GM12878 (cell line): ENCODE measurements around the gene PCDHAC1. TPM values are rescaled to one million over a fixed set of nuclear protein-coding genes. Genes with fewer than 3 reads are reported as not detected.

Experiments used
- ATAC-seq: fragments of 200-7000 bp; cut with Tn5 transposase; 3 replicates; pipeline ENCODE4 v1.9.1; 2020; ENCODE audit warnings: mild to moderate bottlenecking, moderate library complexity
- BruUV-seq: library from RNA; stranded (reverse); fragments of 400-500 nt; replicated peaks from 2 replicates; lab custom pipeline; 2021; lab: Mats Ljungman, UMichigan
- CTCF ChIA-PET: fragments of 300-600 bp; sonication (Branson Sonifier 250); formaldehyde crosslinking; extraction: SDS; loops from one replicate; lab custom pipeline; 2021; ENCODE audit warnings: inconsistent platforms; lab: Yijun Ruan, JAX
- POLR2A ChIA-PET: fragments of 350-600 bp; formaldehyde crosslinking; extraction: SDS; loops from one replicate; lab custom pipeline; 2021; ENCODE audit warnings: inconsistent platforms; lab: Charles Lee
- RAD21 ChIA-PET: fragments of 300-600 bp; sonication (Branson Sonifier 250); formaldehyde crosslinking; loops from one replicate; lab custom pipeline; 2023; ENCODE audit warnings: antibody characterized with exemption; ENCODE audit not compliant: unreplicated experiment; lab: Charles Lee
- SMC1A ChIA-PET: fragments of 300-600 bp; sonication (Branson Sonifier 250); formaldehyde crosslinking; loops from one replicate; lab custom pipeline; 2023; ENCODE audit not compliant: unreplicated experiment, uncharacterized antibody; lab: Charles Lee
- DNase-seq: peaks from one replicate; pipeline ENCODE4 v3.0.0-alpha.2; 2011; ENCODE audit warnings: low read depth, low spot score
- FAIRE-seq: peaks from 3 replicates; lab custom pipeline; 2011; peaks lifted over from hg19 to GRCh38; lab: Jason Lieb, UNC
- H2AFZ ChIP-seq: 2 replicates; pipeline ENCODE4 v1.6.0; 2011; ENCODE audit warnings: low read depth, low read length, control low read depth; ENCODE audit not compliant: control insufficient read depth
- H3K27ac ChIP-seq: 2 replicates; pipeline ENCODE4 v1.5.1; 2011; ENCODE audit warnings: control low read depth; ENCODE audit not compliant: control insufficient read depth, insufficient read depth
- H3K27me3 ChIP-seq, 2 experiments: replicated peaks in 1 of 2; 2 replicates each; pipeline versions ENCODE4 v1.6.0 to v1.6.1; 2011; ENCODE audit warnings: low read length in 1 of 2; ENCODE audit not compliant: control insufficient read depth in 2 of 2, insufficient read depth in 2 of 2
- H3K36me3 ChIP-seq, 2 experiments: 2 replicates each; pipeline ENCODE4 v1.5.1; 2011; ENCODE audit warnings: low read length in 1 of 2; ENCODE audit not compliant: control insufficient read depth in 2 of 2, insufficient read depth in 2 of 2
- H3K4me1 ChIP-seq: 2 replicates; pipeline ENCODE4 v1.6.1; 2011; ENCODE audit warnings: mild to moderate bottlenecking, low read length, moderate library complexity, mixed read lengths; ENCODE audit not compliant: control insufficient read depth, insufficient read depth
- H3K4me2 ChIP-seq: 2 replicates; pipeline ENCODE4 v1.6.0; 2011; ENCODE audit warnings: control low read depth; ENCODE audit not compliant: control insufficient read depth, insufficient read depth
- H3K4me3 ChIP-seq: fragments of 200-600 bp; sonication (generic); 2 replicates; pipeline ENCODE4 v1.5.1; 2016
- H3K79me2 ChIP-seq: 2 replicates; pipeline ENCODE4 v1.6.0; 2011; ENCODE audit warnings: low read length; ENCODE audit not compliant: control insufficient read depth, insufficient read depth
- H3K9ac ChIP-seq: 2 replicates; pipeline ENCODE4 v1.8.0; 2011; ENCODE audit warnings: low read length, control low read depth, mixed read lengths; ENCODE audit not compliant: control insufficient read depth, insufficient read depth
- H3K9me3 ChIP-seq: replicated peaks from 3 replicates; pipeline ENCODE4 v1.5.1; 2011; ENCODE audit warnings: mild to moderate bottlenecking, low read length; ENCODE audit not compliant: control insufficient read depth, insufficient read depth
- H4K20me1 ChIP-seq: 2 replicates; pipeline ENCODE4 v1.6.0; 2011; ENCODE audit not compliant: control insufficient read depth, insufficient read depth
- CBFB ChIP-seq: IDR thresholded peaks from 2 replicates; pipeline ENCODE4 v1.6.1; 2016; ENCODE audit warnings: antibody characterized with exemption, low read depth
- CHD2 ChIP-seq: IDR thresholded peaks from 2 replicates; pipeline ENCODE4 v1.6.1; 2011; ENCODE audit warnings: low read depth, low read length, improper control_type of control experiment, borderline replicate concordance
- ESRRA ChIP-seq: IDR thresholded peaks from 2 replicates; pipeline ENCODE4 v1.6.1; 2012; ENCODE audit warnings: mild to moderate bottlenecking, low read length, improper control_type of control experiment
- EZH2 ChIP-seq: IDR thresholded peaks from 2 replicates; pipeline ENCODE4 v1.6.1; 2012; ENCODE audit warnings: low read depth, mild to moderate bottlenecking, control low read depth, inconsistent platforms, low read length, borderline replicate concordance; ENCODE audit not compliant: control insufficient read depth
- FOXM1 ChIP-seq: IDR thresholded peaks from 2 replicates; pipeline ENCODE4 v1.6.1; 2012; ENCODE audit warnings: low read depth, mild to moderate bottlenecking, inconsistent platforms, low read length, moderate library complexity
- HCFC1 ChIP-seq: fragments of 150-350 bp; IDR thresholded peaks from 2 replicates; pipeline ENCODE4 v1.6.1; 2014; ENCODE audit warnings: low read length
- IRF4 ChIP-seq: IDR thresholded peaks from 2 replicates; pipeline ENCODE4 v1.6.1; 2011; ENCODE audit warnings: low read depth, low read length
- MYC ChIP-seq: IDR thresholded peaks from 2 replicates; pipeline ENCODE4 v1.6.1; 2011; ENCODE audit warnings: mild to moderate bottlenecking, low read length, moderate library complexity, inconsistent platforms; ENCODE audit not compliant: insufficient read depth, insufficient replicate concordance, insufficient read length, severe bottlenecking
- NR2C2 ChIP-seq: IDR thresholded peaks from 2 replicates; pipeline ENCODE4 v1.6.1; 2011; ENCODE audit warnings: borderline replicate concordance, low read depth; ENCODE audit not compliant: control insufficient read depth, insufficient read length
- NR2F1 ChIP-seq: fragments of 450-650 bp; conservative IDR thresholded peaks from 2 replicates; pipeline ENCODE4 v1.6.1; 2017; ENCODE audit warnings: mild to moderate bottlenecking
- PKNOX1 ChIP-seq: fragments of 450-650 bp; IDR thresholded peaks from 2 replicates; pipeline ENCODE4 v1.6.1; 2016; ENCODE audit warnings: mild to moderate bottlenecking
- POLR2AphosphoS2 ChIP-seq: IDR thresholded peaks from 2 replicates; pipeline ENCODE4 v1.6.1; 2011; ENCODE audit warnings: low read depth, mild to moderate bottlenecking, low read length, improper control_type of control experiment, moderate library complexity
- SMAD1 ChIP-seq: fragments of 450-650 bp; IDR thresholded peaks from 2 replicates; pipeline ENCODE4 v1.6.1; 2018; ENCODE audit warnings: mild to moderate bottlenecking, low read depth; ENCODE audit not compliant: partially characterized antibody
- SRF ChIP-seq, 2 experiments: IDR thresholded peaks; 2 replicates each; pipeline ENCODE4 v1.6.1; 2011; ENCODE audit warnings: low read depth in 2 of 2, low read length in 2 of 2, mild to moderate bottlenecking in 1 of 2, moderate library complexity in 1 of 2
- TCF12 ChIP-seq: IDR thresholded peaks from 2 replicates; pipeline ENCODE4 v1.6.1; 2011; ENCODE audit warnings: low read depth, mild to moderate bottlenecking, low read length
- WRNIP1 ChIP-seq: IDR thresholded peaks from 2 replicates; pipeline ENCODE4 v1.6.1; 2011; ENCODE audit warnings: low read depth, low read length, improper control_type of control experiment, borderline replicate concordance
- WGBS: methylation state at CpG from one replicate; pipeline ENCODE4 v1.1.6; 2016; ENCODE audit warnings: low lambda C conversion rate; ENCODE audit not compliant: insufficient replicate concordance, insufficient coverage; ENCODE audit errors: missing lambda C conversion rate; 5-methylcytosine and 5-hydroxymethylcytosine counted together
- in situ Hi-C: fragments of 300-500 bp; cut with MboI; formaldehyde crosslinking; loops from 9 replicates; pipeline ENCODE4 v1.14.3; 2018; ENCODE audit warnings: mixed read lengths
- intact Hi-C: fragments of 100-400 bp; cut with micrococcal nuclease; formaldehyde crosslinking; loops from one replicate; pipeline ENCODE4 v1.14.2; 2022; ENCODE audit not compliant: unreplicated experiment
- polyA plus RNA-seq, 11 experiments: library from polyadenylated mRNA; depleted of rRNA in 4 of 11; unstranded in 6 of 11; stranded (reverse) in 5 of 11; fragments of >200 nt; fragmentation: Nextera tagmentation in 4 of 11; fragmentation: Illumina TruSeq in 1 of 11; extraction: Ambion mirVana in 4 of 11; extraction: Trizol in 1 of 11; gene quantifications; 1 replicate in 1 of 11; 2 replicates in 10 of 11; pipeline versions ENCODE4 v1.2.1 to v1.2.3, GENCODE V29; 2011 to 2016; ENCODE audit warnings: inconsistent platforms in 2 of 11, missing spikeins in 2 of 11, low read depth in 1 of 11
- total RNA-seq, 4 experiments: library from RNA; depleted of rRNA in 3 of 4; stranded (reverse); fragments of >200 nt in 3 of 4; fragmentation: Illumina TruSeq in 1 of 4; extraction: Trizol in 1 of 4; gene quantifications; 2 replicates each; pipeline versions ENCODE4 v1.2.1 to v1.2.3, GENCODE V29; 2013 to 2021
- TF ChIP-seq, protein P1 (sequence below): fragments of 150-350 bp; IDR thresholded peaks from 2 replicates; pipeline ENCODE4 v1.6.1; 2016; ENCODE audit warnings: low read depth, low read length

Gene PCDHAC1
- total and polyA plus RNA-seq, 10 of the 15 experiments (the other 5 are each of a cell fraction or from before 2014, with no cell fraction given) = not detected

DNA sequence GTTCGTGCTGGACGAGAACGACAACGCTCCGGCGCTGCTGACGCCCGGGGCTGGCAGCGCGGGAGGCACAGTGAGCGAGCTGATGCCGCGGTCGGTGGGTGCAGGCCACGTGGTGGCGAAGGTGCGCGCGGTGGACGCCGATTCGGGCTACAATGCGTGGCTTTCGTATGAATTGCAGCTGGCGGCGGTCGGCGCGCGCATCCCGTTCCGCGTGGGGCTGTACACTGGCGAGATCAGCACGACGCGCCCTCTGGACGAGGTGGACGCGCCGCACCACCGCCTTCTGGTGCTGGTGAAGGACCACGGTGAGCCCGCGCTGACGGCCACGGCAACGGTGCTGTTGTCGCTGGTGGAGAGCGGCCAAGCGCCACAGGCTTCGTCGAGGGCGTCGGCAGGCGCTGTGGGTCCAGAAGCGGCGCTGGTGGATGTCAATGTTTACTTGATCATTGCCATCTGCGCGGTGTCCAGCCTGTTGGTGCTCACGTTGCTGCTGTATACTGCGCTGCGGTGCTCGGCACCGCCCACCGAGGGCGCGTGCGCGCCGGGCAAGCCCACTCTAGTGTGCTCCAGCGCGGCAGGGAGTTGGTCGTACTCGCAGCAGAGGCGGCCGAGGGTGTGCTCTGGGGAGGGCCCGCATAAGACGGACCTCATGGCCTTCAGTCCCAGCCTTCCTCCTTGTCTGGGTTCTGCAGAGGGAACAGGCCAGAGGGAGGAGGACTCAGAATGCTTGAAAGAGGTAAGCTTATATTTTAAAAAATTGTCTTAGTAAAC, 42.0 kb upstream of the PCDHAC1 start:
- Histone ChIP-seq H3K4me3 (no peak overlapping the region), H3K4me2 (no peak overlapping the region)
- TF ChIP-seq CBFB (no peak), PKNOX1 (no peak), WRNIP1 (no peak), IRF4 (no peak), SRF (IDR thresholded peaks at IDR 0.05; ENCODE audit: low read depth in 2 of 2, low read length in 2 of 2) (no peak), NR2F1 (no peak), CHD2 (no peak), TCF12 (no peak), NR2C2 (no peak), MYC (no peak), ESRRA (no peak), EZH2 (no peak), HCFC1 (no peak), FOXM1 (no peak), SMAD1 (no peak), POLR2AphosphoS2 (no peak)
- TF ChIP-seq, protein P1, sequence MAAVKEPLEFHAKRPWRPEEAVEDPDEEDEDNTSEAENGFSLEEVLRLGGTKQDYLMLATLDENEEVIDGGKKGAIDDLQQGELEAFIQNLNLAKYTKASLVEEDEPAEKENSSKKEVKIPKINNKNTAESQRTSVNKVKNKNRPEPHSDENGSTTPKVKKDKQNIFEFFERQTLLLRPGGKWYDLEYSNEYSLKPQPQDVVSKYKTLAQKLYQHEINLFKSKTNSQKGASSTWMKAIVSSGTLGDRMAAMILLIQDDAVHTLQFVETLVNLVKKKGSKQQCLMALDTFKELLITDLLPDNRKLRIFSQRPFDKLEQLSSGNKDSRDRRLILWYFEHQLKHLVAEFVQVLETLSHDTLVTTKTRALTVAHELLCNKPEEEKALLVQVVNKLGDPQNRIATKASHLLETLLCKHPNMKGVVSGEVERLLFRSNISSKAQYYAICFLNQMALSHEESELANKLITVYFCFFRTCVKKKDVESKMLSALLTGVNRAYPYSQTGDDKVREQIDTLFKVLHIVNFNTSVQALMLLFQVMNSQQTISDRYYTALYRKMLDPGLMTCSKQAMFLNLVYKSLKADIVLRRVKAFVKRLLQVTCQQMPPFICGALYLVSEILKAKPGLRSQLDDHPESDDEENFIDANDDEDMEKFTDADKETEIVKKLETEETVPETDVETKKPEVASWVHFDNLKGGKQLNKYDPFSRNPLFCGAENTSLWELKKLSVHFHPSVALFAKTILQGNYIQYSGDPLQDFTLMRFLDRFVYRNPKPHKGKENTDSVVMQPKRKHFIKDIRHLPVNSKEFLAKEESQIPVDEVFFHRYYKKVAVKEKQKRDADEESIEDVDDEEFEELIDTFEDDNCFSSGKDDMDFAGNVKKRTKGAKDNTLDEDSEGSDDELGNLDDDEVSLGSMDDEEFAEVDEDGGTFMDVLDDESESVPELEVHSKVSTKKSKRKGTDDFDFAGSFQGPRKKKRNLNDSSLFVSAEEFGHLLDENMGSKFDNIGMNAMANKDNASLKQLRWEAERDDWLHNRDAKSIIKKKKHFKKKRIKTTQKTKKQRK = no peak
- TF ChIP-seq, all 136 proteins: peak for 0
- POLR2A ChIA-PET = no interaction called here
- H3K9ac ChIP-seq = no peak overlapping the region
- no peaks in the 10 kb centered on the region for H3K27me3 ChIP-seq
- no TSS peak for BruUV-seq
- H4K20me1 ChIP-seq = no peaks in the 10 kb centered on the region
- 86% methylated on average over 57 of the region's 79 CpGs for WGBS
- H3K9me3 ChIP-seq = peaks cover 2% of the 10 kb centered on the region; the same call in 1 of the 3 replicates
- no peaks in the 10 kb centered on the region for H3K36me3 ChIP-seq
- in situ Hi-C loops = no loop called here
- ATAC-seq = no peak
- H3K4me1 ChIP-seq = no peaks in the 10 kb centered on the region
- SMC1A ChIA-PET = no interaction called here
- RAD21 ChIA-PET = no interaction called here
- no peak overlapping the region for H3K27ac ChIP-seq
- CTCF ChIA-PET = no interaction called here
- no peaks in the 10 kb centered on the region for H3K79me2 ChIP-seq
- intact Hi-C loops = no loop called here
- FAIRE-seq = no peak
- no peak for DNase-seq
- no peak overlapping the region for H2AFZ ChIP-seq
